Measurements from ENCODE around the gene UBE3C. TPM values are rescaled to one million over a fixed set of nuclear protein-coding genes. Genes with fewer than 3 reads are reported as not detected.
"Not testable (repeated sequence)": the region's sequence is repeated elsewhere in the genome, so short reads cannot be mapped to it uniquely, and the experiment has no call there.

UBE3C gene
- total and polyA plus RNA-seq, 8 donors: 13.5 to 162 (median 64.8) TPM

DNA sequence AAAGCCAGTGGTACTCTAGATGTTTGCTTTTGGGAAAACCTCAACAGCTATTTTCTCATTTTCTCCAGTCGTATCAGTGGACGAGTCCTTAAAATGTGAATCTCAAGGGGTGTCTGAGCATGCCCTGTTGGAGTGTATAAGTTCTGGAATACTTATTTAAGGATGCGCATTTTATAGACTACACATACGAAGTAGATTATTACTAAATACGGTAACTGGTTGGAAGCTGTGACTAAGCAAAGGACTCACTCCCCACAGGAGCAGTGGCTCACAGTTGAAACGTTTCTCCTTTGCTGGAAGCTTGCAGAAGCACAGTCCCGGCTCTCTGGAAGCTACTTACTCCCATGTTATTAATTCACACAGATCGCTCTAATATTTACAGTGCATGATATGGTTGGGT, 107.3 kb downstream of the UBE3C start:
- H3K27me3 ChIP-seq: no peaks in the 10 kb centered on the region
- no peak for DNase-seq
- no peak overlapping the region for H3K4me3 ChIP-seq
- intact Hi-C loops (cut with DNase I; ENCODE audit: low total_unique reads): no loop called here
- no peaks in the 10 kb centered on the region for H3K4me1 ChIP-seq
- WGBS, 5 donors: 89 to 95% (median 94%) methylated on average over 8 of the region's 8 CpGs
- TF ChIP-seq, protein P1, sequence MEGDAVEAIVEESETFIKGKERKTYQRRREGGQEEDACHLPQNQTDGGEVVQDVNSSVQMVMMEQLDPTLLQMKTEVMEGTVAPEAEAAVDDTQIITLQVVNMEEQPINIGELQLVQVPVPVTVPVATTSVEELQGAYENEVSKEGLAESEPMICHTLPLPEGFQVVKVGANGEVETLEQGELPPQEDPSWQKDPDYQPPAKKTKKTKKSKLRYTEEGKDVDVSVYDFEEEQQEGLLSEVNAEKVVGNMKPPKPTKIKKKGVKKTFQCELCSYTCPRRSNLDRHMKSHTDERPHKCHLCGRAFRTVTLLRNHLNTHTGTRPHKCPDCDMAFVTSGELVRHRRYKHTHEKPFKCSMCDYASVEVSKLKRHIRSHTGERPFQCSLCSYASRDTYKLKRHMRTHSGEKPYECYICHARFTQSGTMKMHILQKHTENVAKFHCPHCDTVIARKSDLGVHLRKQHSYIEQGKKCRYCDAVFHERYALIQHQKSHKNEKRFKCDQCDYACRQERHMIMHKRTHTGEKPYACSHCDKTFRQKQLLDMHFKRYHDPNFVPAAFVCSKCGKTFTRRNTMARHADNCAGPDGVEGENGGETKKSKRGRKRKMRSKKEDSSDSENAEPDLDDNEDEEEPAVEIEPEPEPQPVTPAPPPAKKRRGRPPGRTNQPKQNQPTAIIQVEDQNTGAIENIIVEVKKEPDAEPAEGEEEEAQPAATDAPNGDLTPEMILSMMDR (IDR thresholded peaks at IDR 0.05): no peak
- TF ChIP-seq POLR2AphosphoS5 (IDR thresholded peaks at IDR 0.05) (no peak), POLR2A (IDR thresholded peaks at IDR 0.05) (no peak), EP300 (IDR thresholded peaks at IDR 0.05) (no peak)
- H3K27ac ChIP-seq: no peak overlapping the region
- H3K36me3 ChIP-seq: peaks cover 14 to 66% (median 37%) of the 10 kb centered on the region in 4 donors
- H3K9me3 ChIP-seq: no peaks in the 10 kb centered on the region

DNA sequence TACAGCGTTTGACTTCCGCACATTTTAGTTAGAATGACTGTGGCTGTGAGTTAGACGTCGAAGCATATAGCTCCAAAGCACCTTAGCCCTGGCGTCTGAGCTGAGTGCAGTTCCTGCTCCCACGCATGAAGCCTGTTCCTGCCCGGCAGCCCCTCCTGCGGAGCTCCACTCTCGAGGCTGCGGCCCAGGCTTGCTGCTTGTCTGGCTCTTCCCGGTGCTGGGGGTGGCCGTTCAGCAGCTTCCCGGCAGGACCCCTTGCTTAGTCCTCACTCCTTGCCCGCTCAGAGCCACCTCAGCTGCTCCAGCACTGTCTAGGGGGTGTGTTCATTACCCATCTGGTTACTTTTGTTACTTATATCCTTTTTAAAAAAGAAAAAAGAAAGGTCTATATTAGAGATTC, 109.9 kb downstream of the UBE3C start:
- Histone ChIP-seq H3K36me3 (peaks cover 14 to 71% (median 48%) of the 10 kb centered on the region in 4 donors), H3K9me3 (no peaks in the 10 kb centered on the region), H3K4me3 (no peak overlapping the region), H3K27ac (no peak overlapping the region), H3K4me1 (no peaks in the 10 kb centered on the region), H3K27me3 (no peaks in the 10 kb centered on the region)
- intact Hi-C loops (cut with DNase I; ENCODE audit: low total_unique reads): no loop called here
- TF ChIP-seq POLR2A (IDR thresholded peaks at IDR 0.05): no peak
- TF ChIP-seq EP300 (IDR thresholded peaks at IDR 0.05): no peak
- TF ChIP-seq POLR2AphosphoS5 (IDR thresholded peaks at IDR 0.05): no peak
- TF ChIP-seq, protein P1 (IDR thresholded peaks at IDR 0.05): no peak
- WGBS, 5 donors: 91 to 100% (median 95%) methylated on average over 11 to 14 of the region's 14 CpGs
- DNase-seq: no peak

- Histone ChIP-seq H3K9me3 (no peaks in the 10 kb centered on the region), H3K27ac (no peak overlapping the region), H3K4me1 (peaks cover 0 to 5% (median 0%) of the 10 kb centered on the region in 4 donors), H3K27me3 (no peaks in the 10 kb centered on the region), H3K36me3 (peaks cover 25 to 91% (median 67%) of the 10 kb centered on the region in 4 donors), H3K4me3 (no peak overlapping the region)
- intact Hi-C loops (cut with DNase I; ENCODE audit: low total_unique reads): loop anchor here (10.0 kb wide), 1 partner anchor 286 kb away; no protein-coding TSS in a partner anchor
- TF ChIP-seq EP300 (IDR thresholded peaks at IDR 0.05) (no peak), POLR2A (IDR thresholded peaks at IDR 0.05) (no peak), POLR2AphosphoS5 (IDR thresholded peaks at IDR 0.05) (no peak)
- TF ChIP-seq, protein P1 (IDR thresholded peaks at IDR 0.05): peak in 4 of 7 experiments; percentile 38 to 67 (median 54)
- WGBS, 5 donors: 36 to 49% (median 43%) methylated on average over 9 of the region's 9 CpGs
- peak in 1 of 2 donors; percentile 73 for DNase-seq
These were observed 112.0 kb downstream of the UBE3C start for GRCh38 chr7:157250605-157251228.

GRCh38 chr7:157251817-157252216, 113.1 kb downstream of the UBE3C start:
- H3K36me3 ChIP-seq: peaks cover 35 to 93% (median 78%) of the 10 kb centered on the region in 4 donors
- not testable (repeated sequence) for H3K9me3 ChIP-seq, H3K27ac ChIP-seq, H3K4me3 ChIP-seq, H3K27me3 ChIP-seq, H3K4me1 ChIP-seq, DNase-seq
- intact Hi-C loops (cut with DNase I; ENCODE audit: low total_unique reads): loop anchor here (10.0 kb wide), 1 partner anchor 287 kb away; no protein-coding TSS in a partner anchor
- WGBS, 5 donors: 91 to 98% (median 96%) methylated on average over 6 of the region's 6 CpGs

GRCh38 chr7:157253850-157254249, 115.1 kb downstream of the UBE3C start:
- Histone ChIP-seq H3K4me1 (peaks cover 0 to 5% (median 0%) of the 10 kb centered on the region in 4 donors), H3K9me3 (no peaks in the 10 kb centered on the region), H3K4me3 (no peak overlapping the region), H3K27me3 (no peaks in the 10 kb centered on the region), H3K36me3 (peaks cover 39 to 93% (median 83%) of the 10 kb centered on the region in 4 donors), H3K27ac (no peak overlapping the region)
- TF ChIP-seq, protein P1 (IDR thresholded peaks at IDR 0.05): peak in 1 of 7 experiments; percentile 10
- TF ChIP-seq EP300 (IDR thresholded peaks at IDR 0.05) (no peak), POLR2AphosphoS5 (IDR thresholded peaks at IDR 0.05) (peak in 1 of 3 donors; percentile 19)
- WGBS, 5 donors: 41 to 66% (median 60%) methylated on average over 11 of the region's 11 CpGs
- DNase-seq: peak; percentile 57 to 94
- intact Hi-C loops (cut with DNase I; ENCODE audit: low total_unique reads): loop anchor here (10.0 kb wide), 1 partner anchor 289 kb away; no protein-coding TSS in a partner anchor

GRCh38 chr7:157254781-157255180, 116.1 kb downstream of the UBE3C start:
- H3K27ac ChIP-seq, H3K4me3 ChIP-seq, H3K4me1 ChIP-seq, H3K27me3 ChIP-seq, H3K9me3 ChIP-seq, DNase-seq: not testable (repeated sequence)
- 88 to 94% (median 92%) methylated on average over 10 to 18 of the region's 18 CpGs for WGBS, 5 donors
- H3K36me3 ChIP-seq: peaks cover 45 to 93% (median 83%) of the 10 kb centered on the region in 4 donors
- intact Hi-C loops (cut with DNase I; ENCODE audit: low total_unique reads): loop anchor here (10.0 kb wide), 1 partner anchor 290 kb away; no protein-coding TSS in a partner anchor
